Mucosa of descending colon (tissue), 3 donors: ENCODE results near the gene ING4. TPM values are rescaled to one million over a fixed set of nuclear protein-coding genes. Genes with fewer than 3 reads are reported as not detected.

Experiments used
- ATAC-seq: fragments of 200-7000 bp; cut with Tn5 transposase; one replicate; pipeline ENCODE4 v1.9.1; 2020; ENCODE audit warnings: mild to moderate bottlenecking, moderate library complexity
- DNase-seq, 3 donors: peaks; one replicate each; pipeline ENCODE4 v3.0.0-alpha.2; 2020
- H3K36me3 ChIP-seq: fragments of 200-600 bp; one replicate; pipeline ENCODE4 v1.8.0; 2021; ENCODE audit warnings: low read depth, mild to moderate bottlenecking
- H3K4me1 ChIP-seq: fragments of 200-600 bp; one replicate; pipeline ENCODE4 v1.8.0; 2021; ENCODE audit warnings: low read depth, mild to moderate bottlenecking
- H3K4me3 ChIP-seq: fragments of 200-600 bp; one replicate; pipeline ENCODE4 v1.8.0; 2021; ENCODE audit warnings: mild to moderate bottlenecking
- H3K9me3 ChIP-seq: fragments of 200-600 bp; one replicate; pipeline ENCODE4 v1.8.0; 2021; ENCODE audit warnings: mild to moderate bottlenecking
- intact Hi-C, 2 donors: fragments of 100-400 bp; cut with DNase I in 1 of 2; cut with micrococcal nuclease in 1 of 2; formaldehyde crosslinking; loops; one replicate each; pipeline versions ENCODE4 v1.11.0 to v1.11.1; 2022; cut with DNase I, micrococcal nuclease
- total RNA-seq, 3 donors: library from RNA; stranded (reverse); fragmentation: NEBNext Ultra II Directional in 2 of 3; extraction: Animal tissue kit (Norgen Biotek cat#: 25700) in 2 of 3; gene quantifications; one replicate each; pipeline versions ENCODE4 v1.2.1 to v1.2.4, GENCODE V29; 2021 to 2023
- TF ChIP-seq, protein P1 (sequence below): fragments of 200-600 bp; IDR thresholded peaks from one replicate; pipeline ENCODE4 v1.8.0; 2022; ENCODE audit warnings: antibody characterized with exemption, mild to moderate bottlenecking
- donor health status: DM: no; HTN: no; CAD: no; lungs with moderate emphysema.
- donor health status: DM: no; HTN: no; CAD: no.
- donor health status: DM: no; HTN: yes; CAD: no.

The ING4 gene
- total RNA-seq, 3 donors from 2014 or later: 28.9 to 46.9 (median 45.9) TPM

DNA sequence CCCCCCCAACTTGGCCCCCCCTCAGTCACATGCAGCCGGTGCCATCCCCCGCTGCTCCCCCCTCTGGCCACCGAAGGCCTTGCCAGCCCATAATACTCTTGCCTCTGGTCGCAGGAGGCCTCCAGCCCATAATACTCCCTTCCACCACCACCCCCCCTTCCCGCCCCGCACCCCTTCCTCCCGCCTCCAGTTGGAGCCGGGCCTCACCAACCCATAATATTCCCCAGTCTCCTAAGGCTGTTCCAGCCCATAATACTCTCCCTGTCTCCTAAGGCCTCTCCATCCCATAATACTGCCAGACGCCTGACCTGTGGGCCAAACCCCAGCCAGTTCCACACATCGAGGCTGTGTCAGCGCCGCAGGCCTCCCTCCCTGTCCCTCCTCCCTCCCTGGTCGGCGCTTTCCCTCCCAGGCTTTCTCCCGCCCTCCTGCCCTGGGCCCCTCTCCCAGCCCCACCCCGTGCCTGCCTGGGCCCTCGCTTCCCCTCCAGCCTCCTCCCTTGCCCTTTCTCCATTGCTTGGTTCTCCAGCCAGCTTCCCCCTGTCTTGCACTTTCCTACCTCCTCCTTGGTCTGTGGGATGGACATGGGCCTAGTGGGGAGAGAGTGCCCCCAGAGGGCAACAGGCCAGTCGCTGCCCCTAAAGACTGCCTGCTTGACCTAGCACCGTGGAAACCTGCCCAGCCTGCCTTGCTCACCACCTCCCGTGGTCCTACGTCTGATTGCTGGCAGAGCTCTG is 49.0 kb downstream of the ING4 start:
- TF ChIP-seq, protein P1, sequence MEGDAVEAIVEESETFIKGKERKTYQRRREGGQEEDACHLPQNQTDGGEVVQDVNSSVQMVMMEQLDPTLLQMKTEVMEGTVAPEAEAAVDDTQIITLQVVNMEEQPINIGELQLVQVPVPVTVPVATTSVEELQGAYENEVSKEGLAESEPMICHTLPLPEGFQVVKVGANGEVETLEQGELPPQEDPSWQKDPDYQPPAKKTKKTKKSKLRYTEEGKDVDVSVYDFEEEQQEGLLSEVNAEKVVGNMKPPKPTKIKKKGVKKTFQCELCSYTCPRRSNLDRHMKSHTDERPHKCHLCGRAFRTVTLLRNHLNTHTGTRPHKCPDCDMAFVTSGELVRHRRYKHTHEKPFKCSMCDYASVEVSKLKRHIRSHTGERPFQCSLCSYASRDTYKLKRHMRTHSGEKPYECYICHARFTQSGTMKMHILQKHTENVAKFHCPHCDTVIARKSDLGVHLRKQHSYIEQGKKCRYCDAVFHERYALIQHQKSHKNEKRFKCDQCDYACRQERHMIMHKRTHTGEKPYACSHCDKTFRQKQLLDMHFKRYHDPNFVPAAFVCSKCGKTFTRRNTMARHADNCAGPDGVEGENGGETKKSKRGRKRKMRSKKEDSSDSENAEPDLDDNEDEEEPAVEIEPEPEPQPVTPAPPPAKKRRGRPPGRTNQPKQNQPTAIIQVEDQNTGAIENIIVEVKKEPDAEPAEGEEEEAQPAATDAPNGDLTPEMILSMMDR: no peak
- no peaks in the 10 kb centered on the region for H3K9me3 ChIP-seq
- intact Hi-C loops: no loop called here
- no peaks in the 10 kb centered on the region for H3K36me3 ChIP-seq
- peaks cover 21% of the 10 kb centered on the region for H3K4me1 ChIP-seq
- ATAC-seq: peak; percentile 79
- H3K4me3 ChIP-seq: no peak overlapping the region
- peak; percentile 91 to 92 (median 91) for DNase-seq

DNA sequence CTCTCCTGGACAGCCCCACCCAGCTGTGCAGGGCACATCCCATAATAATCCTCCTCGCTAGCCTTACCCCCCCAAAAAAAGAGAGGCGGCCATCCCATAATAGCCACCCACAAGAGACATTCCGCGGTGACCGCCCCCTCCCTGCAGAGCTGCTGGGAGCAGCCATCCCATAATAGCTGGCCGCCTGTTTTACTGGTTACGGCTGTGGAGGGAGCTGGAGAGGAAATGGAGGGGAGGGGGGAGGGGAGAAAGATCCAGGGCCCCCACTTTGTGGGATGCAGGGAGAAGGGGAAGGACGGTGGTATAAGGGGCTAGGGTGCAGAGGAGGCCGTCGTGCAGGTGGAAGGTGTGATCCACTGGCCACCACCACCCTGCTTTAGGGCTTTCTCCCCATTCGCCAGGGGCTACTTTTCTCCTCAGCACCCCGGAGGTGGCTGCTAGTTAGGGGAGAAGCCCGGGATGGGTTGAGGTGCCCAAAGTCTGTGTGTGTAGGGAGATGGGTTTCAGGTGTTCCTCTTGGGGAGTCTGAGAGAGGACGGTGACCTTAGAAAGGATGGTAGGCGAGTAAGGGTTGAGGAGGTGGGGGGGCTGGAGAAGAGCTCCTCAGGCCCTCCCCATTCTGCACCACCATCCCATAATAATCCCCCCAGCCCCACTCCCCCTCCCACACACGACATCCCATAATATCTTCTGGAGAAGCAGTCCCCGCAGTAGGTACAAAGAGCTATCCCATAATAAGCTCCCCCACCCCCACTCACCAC is 49.7 kb downstream of the ING4 start:
- Histone ChIP-seq H3K36me3 (no peaks in the 10 kb centered on the region), H3K9me3 (no peaks in the 10 kb centered on the region), H3K4me3 (no peak overlapping the region), H3K4me1 (peaks cover 21% of the 10 kb centered on the region)
- DNase-seq (peak; percentile 86 to 89 (median 86)), ATAC-seq (peak; percentile 48)
- TF ChIP-seq, protein P1: no peak
- intact Hi-C loops: no loop called here

DNA sequence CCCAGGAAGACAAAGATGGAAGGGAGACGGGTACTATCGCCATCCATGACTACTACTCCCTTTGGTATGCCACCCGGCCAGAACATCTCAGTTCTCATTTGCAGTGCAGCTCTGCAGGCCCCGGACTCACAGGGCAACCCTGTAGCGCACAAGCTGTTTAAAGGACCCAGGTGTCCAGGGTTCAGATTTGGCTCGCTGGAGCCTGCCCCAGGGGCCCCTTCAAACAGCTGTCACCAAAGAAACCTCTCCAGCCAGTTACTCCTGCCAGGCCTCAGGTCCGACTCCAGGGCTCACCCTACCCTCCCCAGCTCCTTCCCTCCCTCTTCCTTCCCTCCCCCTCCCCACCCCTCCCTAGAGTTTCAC is 50.3 kb downstream of the ING4 start:
- Histone ChIP-seq H3K4me3 (no peak overlapping the region), H3K4me1 (peaks cover 21% of the 10 kb centered on the region), H3K9me3 (no peaks in the 10 kb centered on the region), H3K36me3 (no peaks in the 10 kb centered on the region)
- DNase-seq (no peak), ATAC-seq (no peak)
- TF ChIP-seq, protein P1: no peak
- intact Hi-C loops: no loop called here

DNA sequence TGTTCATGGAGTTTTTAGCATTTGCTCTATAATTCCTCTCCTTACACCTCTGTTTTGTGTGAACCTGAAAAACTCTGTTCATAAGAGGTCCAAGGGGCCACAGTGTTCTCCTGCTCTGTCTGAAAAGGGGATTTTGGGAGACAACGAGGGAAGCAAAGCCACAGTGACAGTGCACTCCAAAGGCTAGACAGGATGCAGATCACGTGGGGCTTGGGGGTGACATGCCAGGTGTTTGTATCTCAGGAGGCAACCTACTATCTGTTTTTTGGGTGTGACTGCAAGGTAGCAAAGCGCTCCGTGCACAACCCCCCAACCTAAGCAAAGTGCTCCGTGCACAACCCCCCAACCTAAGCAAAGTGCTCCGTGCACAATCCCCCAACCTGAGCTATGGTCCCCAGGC is 50.7 kb downstream of the ING4 start:
- peak in 1 of 3 donors; percentile 46 for DNase-seq
- no peak overlapping the region for H3K4me3 ChIP-seq

GRCh38 chr12:6608592-6609281 is 54.2 kb downstream of the ING4 start:
- no peak overlapping the region for H3K4me3 ChIP-seq
- no peak for ATAC-seq
- intact Hi-C loops: no loop called here
- no peaks in the 10 kb centered on the region for H3K36me3 ChIP-seq
- TF ChIP-seq, protein P1: no peak
- H3K4me1 ChIP-seq: peaks cover 38% of the 10 kb centered on the region
- peak in 2 of 3 donors; percentile 80 to 85 for DNase-seq
- no peaks in the 10 kb centered on the region for H3K9me3 ChIP-seq

More for the DNA sequence above, 50.7 kb downstream of the ING4 start:
- no peak for ATAC-seq
- intact Hi-C loops: no loop called here
- TF ChIP-seq, protein P1: no peak
- no peaks in the 10 kb centered on the region for H3K9me3 ChIP-seq
- no peaks in the 10 kb centered on the region for H3K36me3 ChIP-seq
- H3K4me1 ChIP-seq: peaks cover 21% of the 10 kb centered on the region
